ENCODE results near the gene CYP2W1.

The CYP2W1 gene

DNA sequence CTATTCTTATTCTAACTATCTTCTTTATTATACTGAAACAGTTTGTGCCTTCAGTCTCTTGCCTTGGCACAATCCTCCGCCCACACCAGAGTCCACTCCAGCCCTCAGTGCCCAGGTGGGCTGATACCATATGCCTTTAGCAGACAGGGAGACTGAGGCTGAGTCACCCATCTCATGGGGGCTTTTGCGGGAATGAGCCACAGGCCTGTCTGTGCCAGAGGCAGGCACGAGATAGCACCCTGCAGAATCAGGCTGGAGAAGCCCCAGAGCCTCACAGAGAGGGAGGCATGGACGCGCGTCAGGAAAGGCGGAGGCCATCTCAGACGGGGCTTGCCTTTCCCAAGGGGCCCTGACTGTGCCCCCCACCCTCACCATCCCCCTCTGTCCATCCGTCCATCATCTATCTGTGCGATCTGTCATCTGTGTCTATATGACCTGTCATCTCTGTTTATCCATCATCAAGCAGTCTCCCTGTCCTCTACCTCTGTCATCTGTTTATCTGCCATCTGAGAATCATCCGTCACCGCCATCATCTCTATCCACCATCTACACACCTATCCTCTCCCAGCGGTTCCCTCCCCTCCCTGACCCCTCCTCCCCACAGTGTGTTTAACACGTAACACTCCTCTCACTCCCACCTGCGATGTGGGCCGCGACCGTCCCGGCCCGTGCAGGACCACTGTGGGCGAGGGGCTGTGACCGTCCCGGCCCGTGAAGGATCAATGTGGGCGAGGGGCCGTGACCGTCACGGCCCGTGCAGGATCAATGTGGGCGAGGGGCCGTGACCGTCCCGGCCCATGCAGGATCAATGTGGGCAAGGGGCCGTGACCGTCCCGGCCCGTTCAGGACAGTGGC, 21.2 kb upstream of the CYP2W1 start:
- H3K36me3 ChIP-seq (ENCODE audit: control insufficient read depth in 2 of 2, insufficient read depth in 1 of 2, low read length in 2 of 2) = no peaks in the 10 kb centered on the region; a peak in 1 of 3 replicates
- H3K9me3 ChIP-seq (ENCODE audit: control insufficient read depth, insufficient read depth, low read depth, low read length) = no peaks in the 10 kb centered on the region
- H3K4me3 ChIP-seq (ENCODE audit: low read depth, low read length) = no peak overlapping the region
- TF ChIP-seq, protein P1, sequence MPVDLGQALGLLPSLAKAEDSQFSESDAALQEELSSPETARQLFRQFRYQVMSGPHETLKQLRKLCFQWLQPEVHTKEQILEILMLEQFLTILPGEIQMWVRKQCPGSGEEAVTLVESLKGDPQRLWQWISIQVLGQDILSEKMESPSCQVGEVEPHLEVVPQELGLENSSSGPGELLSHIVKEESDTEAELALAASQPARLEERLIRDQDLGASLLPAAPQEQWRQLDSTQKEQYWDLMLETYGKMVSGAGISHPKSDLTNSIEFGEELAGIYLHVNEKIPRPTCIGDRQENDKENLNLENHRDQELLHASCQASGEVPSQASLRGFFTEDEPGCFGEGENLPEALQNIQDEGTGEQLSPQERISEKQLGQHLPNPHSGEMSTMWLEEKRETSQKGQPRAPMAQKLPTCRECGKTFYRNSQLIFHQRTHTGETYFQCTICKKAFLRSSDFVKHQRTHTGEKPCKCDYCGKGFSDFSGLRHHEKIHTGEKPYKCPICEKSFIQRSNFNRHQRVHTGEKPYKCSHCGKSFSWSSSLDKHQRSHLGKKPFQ (tag by site-specific recombination; IDR thresholded peaks at IDR 0.05) = no peak
- TF ChIP-seq ZNF776 (tag by site-specific recombination; IDR thresholded peaks at IDR 0.05; ENCODE audit: borderline replicate concordance) (no peak), ZNF768 (tag by site-specific recombination; IDR thresholded peaks at IDR 0.05) (no peak), ZBTB17 (tag by site-specific recombination; IDR thresholded peaks at IDR 0.05) (peak; percentile 65), KLF8 (tag by site-specific recombination; IDR thresholded peaks at IDR 0.05) (no peak)
- no peaks in the 10 kb centered on the region for H3K4me1 ChIP-seq (ENCODE audit: control insufficient read depth, insufficient read depth, low read length)
- ChIA-PET CTCF (interaction anchor here (0.7 kb wide), 1 partner anchor 52 kb away, joined by 3 read pairs; no protein-coding TSS in a partner anchor), POLR2A (no interaction called here)
- H3K27ac ChIP-seq (ENCODE audit: extremely low read depth, low read depth, low read length) = no peak overlapping the region

DNA sequence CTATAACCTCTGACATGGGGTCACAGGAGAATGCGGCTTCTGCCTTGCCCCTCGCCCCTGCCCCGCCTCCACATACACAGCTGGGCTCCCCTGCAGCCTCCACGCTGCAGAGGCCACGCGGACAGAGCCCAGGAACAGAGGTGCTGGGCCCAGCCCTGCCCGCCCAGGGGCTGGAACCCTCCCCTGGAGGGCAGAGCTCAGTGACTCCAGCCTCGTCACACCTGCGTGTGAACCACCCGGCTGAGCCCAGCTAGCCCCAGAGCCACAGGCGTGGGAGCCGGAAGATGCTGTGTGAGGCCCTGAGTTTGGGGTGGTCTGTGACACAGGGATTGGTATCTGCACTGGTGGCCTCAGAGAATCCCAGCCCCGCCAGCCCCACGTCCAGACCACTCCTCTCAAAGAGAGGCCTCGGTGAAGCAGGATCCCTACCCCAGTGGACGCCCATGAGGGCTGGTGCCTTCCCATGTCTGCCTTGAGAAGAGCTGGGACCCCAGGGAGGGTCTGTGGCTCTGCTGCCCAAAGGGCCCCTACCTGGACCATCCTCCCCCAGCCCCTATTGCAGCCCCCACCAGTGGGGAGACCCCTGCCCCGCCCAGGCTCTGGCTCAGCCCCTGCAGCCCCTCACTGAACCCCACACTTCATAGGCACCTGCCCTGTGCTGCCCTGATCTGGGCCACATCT, 20.4 kb upstream of the CYP2W1 start:
- H3K27ac ChIP-seq (ENCODE audit: extremely low read depth, low read depth, low read length) = no peak overlapping the region
- POLR2A ChIA-PET = no interaction called here
- no peak overlapping the region for H3K4me3 ChIP-seq (ENCODE audit: low read depth, low read length)
- CTCF ChIA-PET = no interaction called here
- no peaks in the 10 kb centered on the region for H3K9me3 ChIP-seq (ENCODE audit: control insufficient read depth, insufficient read depth, low read depth, low read length)
- TF ChIP-seq BCL11B (tag by site-specific recombination; IDR thresholded peaks at IDR 0.05; ENCODE audit: low read depth) (no peak), KLF10 (tag by site-specific recombination; IDR thresholded peaks at IDR 0.05) (no peak), ZNF555 (tag by site-specific recombination; conservative IDR thresholded peaks at IDR 0.05) (no peak), SP7 (tag by site-specific recombination; IDR thresholded peaks at IDR 0.05) (no peak), ZNF571 (tag by site-specific recombination; IDR thresholded peaks at IDR 0.05) (no peak), ZNF768 (tag by site-specific recombination; IDR thresholded peaks at IDR 0.05) (no peak), ZNF341 (tag by site-specific recombination; IDR thresholded peaks at IDR 0.05; ENCODE audit: low read depth) (no peak), EGR2 (tag by site-specific recombination; IDR thresholded peaks at IDR 0.05; ENCODE audit: low read depth) (no peak), YY2 (tag by site-specific recombination; IDR thresholded peaks at IDR 0.05) (no peak), KLF1 (tag by site-specific recombination; IDR thresholded peaks at IDR 0.05) (no peak)
- TF ChIP-seq, protein P2, sequence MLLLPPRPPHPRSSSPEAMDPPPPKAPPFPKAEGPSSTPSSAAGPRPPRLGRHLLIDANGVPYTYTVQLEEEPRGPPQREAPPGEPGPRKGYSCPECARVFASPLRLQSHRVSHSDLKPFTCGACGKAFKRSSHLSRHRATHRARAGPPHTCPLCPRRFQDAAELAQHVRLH (tag by site-specific recombination; IDR thresholded peaks at IDR 0.05) = no peak
- TF ChIP-seq, protein P3, sequence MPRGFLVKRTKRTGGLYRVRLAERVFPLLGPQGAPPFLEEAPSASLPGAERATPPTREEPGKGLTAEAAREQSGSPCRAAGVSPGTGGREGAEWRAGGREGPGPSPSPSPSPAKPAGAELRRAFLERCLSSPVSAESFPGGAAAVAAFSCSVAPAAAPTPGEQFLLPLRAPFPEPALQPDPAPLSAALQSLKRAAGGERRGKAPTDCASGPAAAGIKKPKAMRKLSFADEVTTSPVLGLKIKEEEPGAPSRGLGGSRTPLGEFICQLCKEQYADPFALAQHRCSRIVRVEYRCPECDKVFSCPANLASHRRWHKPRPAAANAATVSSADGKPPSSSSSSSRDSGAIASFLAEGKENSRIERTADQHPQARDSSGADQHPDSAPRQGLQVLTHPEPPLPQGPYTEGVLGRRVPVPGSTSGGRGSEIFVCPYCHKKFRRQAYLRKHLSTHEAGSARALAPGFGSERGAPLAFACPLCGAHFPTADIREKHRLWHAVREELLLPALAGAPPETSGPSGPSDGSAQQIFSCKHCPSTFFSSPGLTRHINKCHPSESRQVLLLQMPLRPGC (tag by site-specific recombination; IDR thresholded peaks at IDR 0.05) = no peak
- H3K4me1 ChIP-seq (ENCODE audit: control insufficient read depth, insufficient read depth, low read length) = no peaks in the 10 kb centered on the region
- H3K36me3 ChIP-seq (ENCODE audit: control insufficient read depth in 2 of 2, insufficient read depth in 1 of 2, low read length in 2 of 2) = peaks cover 0 to 6% of the 10 kb centered on the region in 2 experiments; a peak in 2 of 3 replicates

Data from HEK293 (cell line).